Measurements from ENCODE around the gene ZNF382. TPM values are rescaled to one million over a fixed set of nuclear protein-coding genes. Genes with fewer than 3 reads are reported as not detected.
A peak's percentile ranks its signal among the peaks of the same experiment; 100 is the strongest.

ZNF382 gene
- total and polyA plus RNA-seq, 5 donors: 3.9 to 18.7 (median 16.0) TPM

DNA sequence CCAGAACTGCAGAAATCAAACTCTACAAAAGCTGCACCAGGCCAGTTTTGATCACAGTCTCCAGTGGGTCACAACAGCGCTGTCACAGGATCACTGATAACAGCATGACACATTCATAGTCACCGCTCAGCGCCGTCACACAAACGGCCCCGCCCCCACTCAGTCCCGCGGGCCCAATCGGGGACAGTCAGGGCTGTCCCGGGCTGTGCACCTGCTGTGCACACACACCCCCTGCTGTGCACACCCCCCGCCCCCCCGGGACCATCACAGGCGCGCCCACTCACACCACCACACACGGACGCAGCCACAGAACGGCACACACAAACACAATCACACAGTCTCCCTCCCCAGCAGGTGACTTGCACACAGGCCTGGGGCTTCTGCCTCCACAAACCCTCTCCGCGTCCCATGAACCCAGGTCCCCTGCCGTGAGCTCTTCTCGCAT lies 435 bp upstream of the ZNF382 start:
- Histone ChIP-seq H3K27ac (ENCODE audit: low read length) (peak overlapping the region; percentile 92), H3K9me3 (ENCODE audit: control insufficient read depth, low read length) (no peaks in the 10 kb centered on the region), H3K27me3 (ENCODE audit: control insufficient read depth, insufficient read depth) (no peaks in the 10 kb centered on the region), H3K4me1 (ENCODE audit: control insufficient read depth, insufficient read depth, low read length) (peaks cover 1% of the 10 kb centered on the region), H3K4me3 (ENCODE audit: low read length) (peak overlapping the region; percentile 91)
- DNase-seq (peak; percentile 70 to 86 (median 83)), ATAC-seq (peak; percentile 92 to 96)
- under 1% methylated on average over 21 of the region's 21 CpGs for WGBS
- intact Hi-C loops (cut with DNase I): no loop called here

GRCh38 chr19:36605877-36606478 lies 865 bp downstream of the ZNF382 start:
- no peak for ATAC-seq
- H3K4me1 ChIP-seq (ENCODE audit: control insufficient read depth, insufficient read depth, low read length): peaks cover 1% of the 10 kb centered on the region
- H3K4me3 ChIP-seq (ENCODE audit: low read length): peak overlapping the region; percentile 91
- intact Hi-C loops (cut with DNase I): no loop called here
- no peaks in the 10 kb centered on the region for H3K9me3 ChIP-seq (ENCODE audit: control insufficient read depth, low read length)
- H3K27me3 ChIP-seq (ENCODE audit: control insufficient read depth, insufficient read depth): no peaks in the 10 kb centered on the region
- 4% methylated on average over 1 of the region's 1 CpG for WGBS
- H3K27ac ChIP-seq (ENCODE audit: low read length): peak overlapping the region; percentile 92
- no peak for DNase-seq

DNA sequence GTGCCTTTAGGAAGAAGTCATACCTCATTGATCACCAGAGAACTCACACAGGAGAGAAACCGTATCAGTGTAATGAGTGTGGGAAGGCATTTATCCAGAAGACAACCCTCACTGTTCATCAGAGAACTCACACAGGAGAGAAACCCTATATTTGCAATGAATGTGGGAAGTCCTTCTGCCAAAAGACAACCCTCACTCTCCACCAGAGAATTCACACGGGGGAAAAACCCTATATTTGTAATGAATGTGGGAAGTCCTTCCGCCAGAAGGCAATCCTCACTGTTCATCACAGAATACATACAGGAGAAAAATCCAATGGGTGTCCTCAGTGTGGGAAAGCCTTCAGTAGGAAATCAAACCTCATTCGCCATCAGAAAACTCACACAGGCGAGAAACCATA lies 21.9 kb downstream of the ZNF382 start:
- H3K4me3 ChIP-seq (ENCODE audit: low read length): no peak overlapping the region
- 96% methylated on average over 5 of the region's 5 CpGs for whole genome bisulfite sequencing
- no peak overlapping the region for H3K27ac ChIP-seq (ENCODE audit: low read length)
- intact Hi-C loops (cut with DNase I): no loop called here
- ATAC-seq (no peak), DNase-seq (no peak)
- H3K4me1 ChIP-seq (ENCODE audit: control insufficient read depth, insufficient read depth, low read length): no peaks in the 10 kb centered on the region
- no peaks in the 10 kb centered on the region for H3K27me3 ChIP-seq (ENCODE audit: control insufficient read depth, insufficient read depth)
- peaks cover 26% of the 10 kb centered on the region for H3K9me3 ChIP-seq (ENCODE audit: control insufficient read depth, low read length)

GRCh38 chr19:36635342-36635741 lies 30.2 kb downstream of the ZNF382 start:
- DNase-seq (no peak), ATAC-seq (no peak)
- Histone ChIP-seq H3K4me1 (ENCODE audit: control insufficient read depth, insufficient read depth, low read length) (no peaks in the 10 kb centered on the region), H3K4me3 (ENCODE audit: low read length) (no peak overlapping the region), H3K27me3 (ENCODE audit: control insufficient read depth, insufficient read depth) (no peaks in the 10 kb centered on the region), H3K27ac (ENCODE audit: low read length) (no peak overlapping the region), H3K9me3 (ENCODE audit: control insufficient read depth, low read length) (peaks cover 23% of the 10 kb centered on the region)
- intact Hi-C loops (cut with DNase I): loop anchor here in 1 of 4 donors (10.0 kb wide), 1 partner anchor 89 kb away; no protein-coding TSS in a partner anchor
- 96% methylated on average over 2 of the region's 2 CpGs for WGBS

- ATAC-seq: no peak
- no peak overlapping the region for H3K4me3 ChIP-seq (ENCODE audit: low read length)
- intact Hi-C loops (cut with DNase I): loop anchor here in 1 of 4 donors (10.0 kb wide), 1 partner anchor 86 kb away; no protein-coding TSS in a partner anchor
- no peak for DNase-seq
- no peaks in the 10 kb centered on the region for H3K4me1 ChIP-seq (ENCODE audit: control insufficient read depth, insufficient read depth, low read length)
- 95% methylated on average over 5 of the region's 5 CpGs for WGBS
- no peak overlapping the region for H3K27ac ChIP-seq (ENCODE audit: low read length)
- H3K9me3 ChIP-seq (ENCODE audit: control insufficient read depth, low read length): peaks cover 26% of the 10 kb centered on the region
- H3K27me3 ChIP-seq (ENCODE audit: control insufficient read depth, insufficient read depth): no peaks in the 10 kb centered on the region
These were observed 33.9 kb downstream of the ZNF382 start for GRCh38 chr19:36638862-36639510.

DNA sequence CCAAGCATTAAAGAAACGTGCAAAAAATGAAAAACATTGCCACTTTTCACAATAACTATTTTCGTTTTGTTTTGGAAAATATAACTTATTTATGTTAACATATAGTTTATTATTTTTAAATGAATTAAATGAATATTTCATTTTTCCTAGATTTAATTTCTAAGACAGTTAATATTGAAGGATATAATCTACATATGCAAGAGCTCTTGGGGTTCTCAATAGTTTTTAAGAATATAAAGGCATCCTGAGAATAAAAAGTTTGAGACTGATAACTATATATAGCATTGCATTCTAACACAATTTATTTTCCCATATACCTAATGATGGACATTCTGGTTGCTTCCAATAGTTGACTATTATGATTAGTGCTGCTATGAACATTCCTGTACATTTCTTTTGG lies 41.6 kb downstream of the ZNF382 start:
- Histone ChIP-seq H3K9me3 (ENCODE audit: control insufficient read depth, low read length) (peaks cover 22% of the 10 kb centered on the region), H3K27ac (ENCODE audit: low read length) (no peak overlapping the region), H3K4me3 (ENCODE audit: low read length) (no peak overlapping the region), H3K4me1 (ENCODE audit: control insufficient read depth, insufficient read depth, low read length) (no peaks in the 10 kb centered on the region), H3K27me3 (ENCODE audit: control insufficient read depth, insufficient read depth) (no peaks in the 10 kb centered on the region)
- ATAC-seq: no peak
- intact Hi-C loops (cut with DNase I): no loop called here
- 95% methylated on average over 2 of the region's 2 CpGs for WGBS
- DNase-seq: no peak

DNA sequence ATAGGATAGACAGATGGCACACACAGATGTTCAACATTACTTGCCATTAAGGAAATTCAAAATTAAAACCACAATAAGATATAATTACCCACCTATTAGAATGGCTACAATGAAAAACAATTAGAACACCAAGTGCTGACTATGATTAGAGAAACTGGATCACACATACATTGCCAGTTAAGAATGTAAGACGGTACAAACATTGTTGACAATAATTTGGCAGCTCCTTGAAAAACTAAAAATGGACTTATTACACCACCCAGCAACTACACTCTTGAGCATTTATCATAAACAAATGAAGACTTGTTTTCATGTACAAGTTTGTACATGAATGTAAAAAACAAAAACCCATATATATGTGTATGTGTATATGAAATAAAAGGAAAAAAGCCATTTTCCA lies 47.8 kb downstream of the ZNF382 start:
- DNase-seq (no peak), ATAC-seq (no peak)
- intact Hi-C loops (cut with DNase I): no loop called here
- no peak overlapping the region for H3K4me3 ChIP-seq (ENCODE audit: low read length)
- no peaks in the 10 kb centered on the region for H3K4me1 ChIP-seq (ENCODE audit: control insufficient read depth, insufficient read depth, low read length)
- H3K27ac ChIP-seq (ENCODE audit: low read length): no peak overlapping the region
- no peaks in the 10 kb centered on the region for H3K27me3 ChIP-seq (ENCODE audit: control insufficient read depth, insufficient read depth)
- H3K9me3 ChIP-seq (ENCODE audit: control insufficient read depth, low read length): peaks cover 13% of the 10 kb centered on the region
- 58% methylated on average over 1 of the region's 1 CpG for WGBS

DNA sequence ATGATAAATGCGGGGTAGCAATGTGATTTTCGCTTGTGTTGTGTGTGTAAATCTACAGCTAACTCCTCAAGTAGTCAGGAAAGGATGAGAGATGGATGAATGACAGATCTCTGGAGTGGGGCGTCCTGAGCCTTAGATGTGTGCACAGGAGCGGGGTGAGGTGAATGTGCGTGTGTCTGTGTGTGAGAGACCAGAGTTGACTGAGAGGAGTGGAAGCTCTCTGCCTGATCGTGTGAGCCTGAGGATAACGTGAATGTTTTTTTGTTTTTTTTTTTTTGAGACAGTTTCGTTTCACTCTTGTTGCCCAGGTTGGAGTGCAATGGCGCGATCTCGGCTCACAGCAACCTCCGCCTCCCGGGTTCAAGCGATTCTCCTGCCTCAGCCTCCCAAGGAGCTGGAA lies 60.7 kb downstream of the ZNF382 start:
- peak overlapping the region; percentile 78 for H3K4me3 ChIP-seq (ENCODE audit: low read length)
- H3K27me3 ChIP-seq (ENCODE audit: control insufficient read depth, insufficient read depth): no peaks in the 10 kb centered on the region
- DNase-seq (no peak), ATAC-seq (no peak)
- H3K9me3 ChIP-seq (ENCODE audit: control insufficient read depth, low read length): no peaks in the 10 kb centered on the region
- no peak overlapping the region for H3K27ac ChIP-seq (ENCODE audit: low read length)
- 57% methylated on average over 14 of the region's 14 CpGs for WGBS
- intact Hi-C loops (cut with DNase I): no loop called here
- H3K4me1 ChIP-seq (ENCODE audit: control insufficient read depth, insufficient read depth, low read length): no peaks in the 10 kb centered on the region

- WGBS: 68% methylated on average over 2 of the region's 2 CpGs
- Histone ChIP-seq H3K4me3 (ENCODE audit: low read length) (no peak overlapping the region), H3K27ac (ENCODE audit: low read length) (no peak overlapping the region), H3K27me3 (ENCODE audit: control insufficient read depth, insufficient read depth) (no peaks in the 10 kb centered on the region), H3K4me1 (ENCODE audit: control insufficient read depth, insufficient read depth, low read length) (no peaks in the 10 kb centered on the region), H3K9me3 (ENCODE audit: control insufficient read depth, low read length) (no peaks in the 10 kb centered on the region)
- ATAC-seq (no peak), DNase-seq (no peak)
- intact Hi-C loops (cut with DNase I): no loop called here
These were observed 63.5 kb downstream of the ZNF382 start for GRCh38 chr19:36668646-36669045.

GRCh38 chr19:36672368-36672767 lies 67.3 kb downstream of the ZNF382 start:
- 83% methylated on average over 1 of the region's 1 CpG for WGBS
- no peaks in the 10 kb centered on the region for H3K4me1 ChIP-seq (ENCODE audit: control insufficient read depth, insufficient read depth, low read length)
- H3K27me3 ChIP-seq (ENCODE audit: control insufficient read depth, insufficient read depth): no peaks in the 10 kb centered on the region
- no peaks in the 10 kb centered on the region for H3K9me3 ChIP-seq (ENCODE audit: control insufficient read depth, low read length)
- DNase-seq: no peak
- intact Hi-C loops (cut with DNase I): no loop called here
- no peak overlapping the region for H3K4me3 ChIP-seq (ENCODE audit: low read length)
- H3K27ac ChIP-seq (ENCODE audit: low read length): no peak overlapping the region
- peak in 1 of 2 donors; percentile 14 for ATAC-seq

GRCh38 chr19:36674201-36674600 lies 69.1 kb downstream of the ZNF382 start:
- no peak for ATAC-seq
- Histone ChIP-seq H3K4me1 (ENCODE audit: control insufficient read depth, insufficient read depth, low read length) (no peaks in the 10 kb centered on the region), H3K27ac (ENCODE audit: low read length) (no peak overlapping the region), H3K9me3 (ENCODE audit: control insufficient read depth, low read length) (no peaks in the 10 kb centered on the region), H3K4me3 (ENCODE audit: low read length) (no peak overlapping the region), H3K27me3 (ENCODE audit: control insufficient read depth, insufficient read depth) (no peaks in the 10 kb centered on the region)
- intact Hi-C loops (cut with DNase I): no loop called here
- no peak for DNase-seq
- WGBS: 98% methylated on average over 2 of the region's 2 CpGs
